HepG2 (cell line): Measurements from ENCODE around the gene BRK1. TPM values are rescaled to one million over a fixed set of nuclear protein-coding genes. Genes with fewer than 3 reads are reported as not detected.

Source experiments
- GABPB1 ChIP-seq: IDR thresholded peaks from 2 replicates; pipeline ENCODE4 v1.6.1; 2016; ENCODE audit warnings: mild to moderate bottlenecking, missing genetic modification reagents, moderate library complexity, missing compliant biosample characterization
- GATAD2A ChIP-seq: IDR thresholded peaks from 2 replicates; pipeline ENCODE4 v1.6.1; 2016
- HIVEP1 ChIP-seq: sonication (generic); formaldehyde crosslinking; IDR thresholded peaks from 2 replicates; pipeline ENCODE4 v1.4.0; 2020; ENCODE audit warnings: mild to moderate bottlenecking, missing genetic modification reagents
- JDP2 ChIP-seq: sonication (generic); formaldehyde crosslinking; IDR thresholded peaks from 2 replicates; pipeline ENCODE4 v1.8.1; 2022; ENCODE audit warnings: missing genetic modification reagents, borderline replicate concordance
- MEIS2 ChIP-seq: sonication (generic); formaldehyde crosslinking; IDR thresholded peaks from 2 replicates; pipeline ENCODE4 v1.9.0; 2021; ENCODE audit warnings: mild to moderate bottlenecking, missing genetic modification reagents
- MIER3 ChIP-seq: IDR thresholded peaks from 2 replicates; pipeline ENCODE4 v1.6.1; 2016; ENCODE audit warnings: missing compliant biosample characterization, borderline replicate concordance
- PPARG ChIP-seq: conservative IDR thresholded peaks from 2 replicates; pipeline ENCODE4 v1.6.1; 2016; ENCODE audit warnings: missing biosample characterization, missing genetic modification reagents
- RBM39 ChIP-seq: fragments of 200-400 bp; formaldehyde crosslinking; IDR thresholded peaks from one replicate; pipeline ENCODE4 v1.6.1; 2018; ENCODE audit warnings: antibody characterized with exemption, mild to moderate bottlenecking, low read depth, low read length; ENCODE audit not compliant: poor library complexity, severe bottlenecking
- SIN3A ChIP-seq: IDR thresholded peaks from 2 replicates; pipeline ENCODE4 v1.6.1; 2011; ENCODE audit warnings: low read depth, mild to moderate bottlenecking, control low read depth, low read length, borderline replicate concordance
- TBP ChIP-seq: sonication (generic); formaldehyde crosslinking; IDR thresholded peaks from 2 replicates; pipeline ENCODE4 v1.5.0; 2020; ENCODE audit warnings: missing genetic modification reagents
- ZFP41 ChIP-seq: sonication (generic); formaldehyde crosslinking; IDR thresholded peaks from 2 replicates; pipeline ENCODE4 v1.4.0; 2020; ENCODE audit warnings: mild to moderate bottlenecking, missing genetic modification reagents, borderline replicate concordance
- ZMAT3 ChIP-seq: sonication (generic); formaldehyde crosslinking; conservative IDR thresholded peaks from 2 replicates; pipeline ENCODE4 v1.7.0; 2021; ENCODE audit warnings: missing genetic modification reagents
- ZNF10 ChIP-seq: sonication (generic); formaldehyde crosslinking; IDR thresholded peaks from 2 replicates; pipeline ENCODE4 v1.4.0; 2020; ENCODE audit warnings: mild to moderate bottlenecking, low read depth, missing genetic modification reagents, borderline replicate concordance
- ZNF550 ChIP-seq: sonication (generic); formaldehyde crosslinking; IDR thresholded peaks from 2 replicates; pipeline ENCODE4 v1.4.0; 2020; ENCODE audit warnings: mild to moderate bottlenecking, missing genetic modification reagents, borderline replicate concordance
- ZNF607 ChIP-seq: sonication (generic); formaldehyde crosslinking; IDR thresholded peaks from 2 replicates; pipeline ENCODE4 v1.5.1; 2020; ENCODE audit warnings: missing genetic modification reagents, mild to moderate bottlenecking, borderline replicate concordance
- ZNF672 ChIP-seq: sonication (generic); formaldehyde crosslinking; IDR thresholded peaks from 2 replicates; pipeline ENCODE4 v1.8.1; 2022; ENCODE audit warnings: missing genetic modification reagents
- ZNF768 ChIP-seq: sonication (generic); formaldehyde crosslinking; IDR thresholded peaks from 2 replicates; pipeline ENCODE4 v1.4.0; 2020; ENCODE audit warnings: missing genetic modification reagents
- ZNF772 ChIP-seq: sonication (generic); formaldehyde crosslinking; IDR thresholded peaks from 2 replicates; pipeline ENCODE4 v1.5.0; 2020; ENCODE audit warnings: mild to moderate bottlenecking, missing genetic modification reagents
- polyA plus RNA-seq, 8 experiments: library from polyadenylated mRNA; depleted of rRNA in 3 of 8; stranded (reverse) in 7 of 8; unstranded in 1 of 8; fragments of >200 nt; fragmentation: Illumina TruSeq in 4 of 8; extraction: Trizol in 4 of 8; gene quantifications; 2 replicates each; pipeline versions ENCODE4 v1.2.1 to v1.2.3, GENCODE V29; 2011 to 2016; ENCODE audit warnings: low read depth in 4 of 8, missing spikeins in 1 of 8, mixed read lengths in 1 of 8; ENCODE audit not compliant: insufficient read depth in 1 of 8
- total RNA-seq, 5 experiments: library from RNA; depleted of rRNA; stranded (reverse); fragments of >200 nt; fragmentation: Illumina TruSeq; extraction: Trizol; gene quantifications; 2 replicates each; pipeline ENCODE4 v1.2.3, GENCODE V29; 2016; ENCODE audit warnings: low read depth in 1 of 5
- TF ChIP-seq, protein P1 (sequence below): sonication (generic); formaldehyde crosslinking; IDR thresholded peaks from 2 replicates; pipeline ENCODE4; 2020; ENCODE audit warnings: missing genetic modification reagents, mild to moderate bottlenecking, borderline replicate concordance
- TF ChIP-seq, protein P2 (sequence below): sonication (generic); formaldehyde crosslinking; IDR thresholded peaks from 2 replicates; pipeline ENCODE4 v1.8.1; 2022; ENCODE audit warnings: low read depth, mild to moderate bottlenecking, missing genetic modification reagents
- TF ChIP-seq, protein P3 (sequence below): sonication (generic); formaldehyde crosslinking; IDR thresholded peaks from 2 replicates; pipeline ENCODE4 v1.4.0; 2020; ENCODE audit warnings: missing genetic modification reagents
- TF ChIP-seq, protein P4 (sequence below): sonication (generic); formaldehyde crosslinking; IDR thresholded peaks from 2 replicates; pipeline ENCODE4 v1.5.0; 2020; ENCODE audit warnings: missing genetic modification reagents

BRK1 gene
- total and polyA plus RNA-seq, 2 of the 13 experiments (the other 11 are each of a cell fraction or from before 2014, with no cell fraction given) = 118 to 155 TPM

DNA sequence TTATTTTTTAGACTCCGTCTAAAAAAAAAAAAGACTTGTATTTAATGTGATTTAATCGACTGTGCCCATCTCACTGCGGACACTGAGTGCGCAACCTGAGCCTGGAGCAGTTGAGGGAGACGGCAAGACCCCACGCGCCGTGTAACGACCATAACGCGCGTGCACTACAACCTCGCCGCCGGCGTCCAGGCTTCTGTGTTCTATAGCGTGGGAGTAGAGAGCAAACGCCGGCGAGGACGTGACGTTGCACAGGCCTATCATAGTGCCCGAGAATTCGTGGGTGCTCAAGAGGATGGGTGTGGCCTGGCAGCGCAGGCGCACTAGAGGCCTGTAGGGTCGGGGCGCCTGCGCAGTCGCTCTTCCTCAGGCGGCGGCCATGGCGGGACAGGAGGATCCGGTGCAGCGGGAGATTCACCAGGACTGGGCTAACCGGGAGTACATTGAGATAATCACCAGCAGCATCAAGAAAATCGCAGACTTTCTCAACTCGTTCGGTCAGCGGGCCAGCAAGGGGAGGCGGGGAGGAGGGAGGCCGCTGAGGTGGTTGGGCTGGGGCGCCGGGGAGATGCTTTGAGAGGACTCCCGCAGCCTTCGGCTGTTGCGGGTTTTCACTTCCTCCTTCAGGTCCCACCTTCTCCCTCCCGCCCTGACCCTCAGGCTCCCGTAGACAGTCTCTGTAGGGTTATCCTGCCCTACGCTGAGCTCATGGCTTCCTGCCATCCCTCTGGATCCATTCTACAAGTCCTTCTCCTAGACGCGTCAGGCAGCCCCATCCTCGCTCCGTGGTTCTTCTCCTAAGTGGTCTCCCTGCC lies at the start of gene BRK1 (continued):
- TF ChIP-seq, protein P1, sequence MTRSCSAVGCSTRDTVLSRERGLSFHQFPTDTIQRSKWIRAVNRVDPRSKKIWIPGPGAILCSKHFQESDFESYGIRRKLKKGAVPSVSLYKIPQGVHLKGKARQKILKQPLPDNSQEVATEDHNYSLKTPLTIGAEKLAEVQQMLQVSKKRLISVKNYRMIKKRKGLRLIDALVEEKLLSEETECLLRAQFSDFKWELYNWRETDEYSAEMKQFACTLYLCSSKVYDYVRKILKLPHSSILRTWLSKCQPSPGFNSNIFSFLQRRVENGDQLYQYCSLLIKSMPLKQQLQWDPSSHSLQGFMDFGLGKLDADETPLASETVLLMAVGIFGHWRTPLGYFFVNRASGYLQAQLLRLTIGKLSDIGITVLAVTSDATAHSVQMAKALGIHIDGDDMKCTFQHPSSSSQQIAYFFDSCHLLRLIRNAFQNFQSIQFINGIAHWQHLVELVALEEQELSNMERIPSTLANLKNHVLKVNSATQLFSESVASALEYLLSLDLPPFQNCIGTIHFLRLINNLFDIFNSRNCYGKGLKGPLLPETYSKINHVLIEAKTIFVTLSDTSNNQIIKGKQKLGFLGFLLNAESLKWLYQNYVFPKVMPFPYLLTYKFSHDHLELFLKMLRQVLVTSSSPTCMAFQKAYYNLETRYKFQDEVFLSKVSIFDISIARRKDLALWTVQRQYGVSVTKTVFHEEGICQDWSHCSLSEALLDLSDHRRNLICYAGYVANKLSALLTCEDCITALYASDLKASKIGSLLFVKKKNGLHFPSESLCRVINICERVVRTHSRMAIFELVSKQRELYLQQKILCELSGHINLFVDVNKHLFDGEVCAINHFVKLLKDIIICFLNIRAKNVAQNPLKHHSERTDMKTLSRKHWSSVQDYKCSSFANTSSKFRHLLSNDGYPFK (CRISPR knock-in tag) = peak; percentile 88; the same call in 1 of the 2 replicates
- TF ChIP-seq ZNF550 (CRISPR knock-in tag) (no peak), ZMAT3 (CRISPR knock-in tag) (peak; percentile 36; the same call in 1 of the 2 replicates), TBP (CRISPR knock-in tag) (no peak), GABPB1 (peak; percentile 83), MIER3 (CRISPR knock-in tag) (no peak; the same call in 1 of the 2 replicates), ZNF772 (CRISPR knock-in tag) (0 out of 2 replicates have a peak, but pooled peaks have one; percentile 29), JDP2 (CRISPR knock-in tag) (no peak), PPARG (CRISPR knock-in tag) (0 out of 2 replicates have a peak, but pooled peaks have one; percentile 39), ZNF607 (CRISPR knock-in tag) (peak; percentile 77; the same call in 1 of the 2 replicates), ZNF768 (CRISPR knock-in tag) (peak; percentile 44; the same call in 1 of the 2 replicates), MEIS2 (CRISPR knock-in tag) (peak; percentile 66; the same call in 1 of the 2 replicates), ZNF10 (CRISPR knock-in tag) (no peak), GATAD2A (CRISPR knock-in tag) (peak; percentile 70), SIN3A (peak; percentile 81), ZFP41 (no peak), ZNF672 (CRISPR knock-in tag) (no peak), RBM39 (peak; percentile 83), HIVEP1 (no peak)
- TF ChIP-seq, protein P2, sequence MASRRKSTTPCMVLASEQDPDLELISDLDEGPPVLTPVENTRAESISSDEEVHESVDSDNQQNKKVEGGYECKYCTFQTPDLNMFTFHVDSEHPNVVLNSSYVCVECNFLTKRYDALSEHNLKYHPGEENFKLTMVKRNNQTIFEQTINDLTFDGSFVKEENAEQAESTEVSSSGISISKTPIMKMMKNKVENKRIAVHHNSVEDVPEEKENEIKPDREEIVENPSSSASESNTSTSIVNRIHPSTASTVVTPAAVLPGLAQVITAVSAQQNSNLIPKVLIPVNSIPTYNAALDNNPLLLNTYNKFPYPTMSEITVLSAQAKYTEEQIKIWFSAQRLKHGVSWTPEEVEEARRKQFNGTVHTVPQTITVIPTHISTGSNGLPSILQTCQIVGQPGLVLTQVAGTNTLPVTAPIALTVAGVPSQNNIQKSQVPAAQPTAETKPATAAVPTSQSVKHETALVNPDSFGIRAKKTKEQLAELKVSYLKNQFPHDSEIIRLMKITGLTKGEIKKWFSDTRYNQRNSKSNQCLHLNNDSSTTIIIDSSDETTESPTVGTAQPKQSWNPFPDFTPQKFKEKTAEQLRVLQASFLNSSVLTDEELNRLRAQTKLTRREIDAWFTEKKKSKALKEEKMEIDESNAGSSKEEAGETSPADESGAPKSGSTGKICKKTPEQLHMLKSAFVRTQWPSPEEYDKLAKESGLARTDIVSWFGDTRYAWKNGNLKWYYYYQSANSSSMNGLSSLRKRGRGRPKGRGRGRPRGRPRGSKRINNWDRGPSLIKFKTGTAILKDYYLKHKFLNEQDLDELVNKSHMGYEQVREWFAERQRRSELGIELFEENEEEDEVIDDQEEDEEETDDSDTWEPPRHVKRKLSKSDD = no peak; the same call in 1 of the 2 replicates
- TF ChIP-seq, protein P3, sequence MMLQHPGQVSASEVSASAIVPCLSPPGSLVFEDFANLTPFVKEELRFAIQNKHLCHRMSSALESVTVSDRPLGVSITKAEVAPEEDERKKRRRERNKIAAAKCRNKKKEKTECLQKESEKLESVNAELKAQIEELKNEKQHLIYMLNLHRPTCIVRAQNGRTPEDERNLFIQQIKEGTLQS = no peak
- TF ChIP-seq, protein P4, sequence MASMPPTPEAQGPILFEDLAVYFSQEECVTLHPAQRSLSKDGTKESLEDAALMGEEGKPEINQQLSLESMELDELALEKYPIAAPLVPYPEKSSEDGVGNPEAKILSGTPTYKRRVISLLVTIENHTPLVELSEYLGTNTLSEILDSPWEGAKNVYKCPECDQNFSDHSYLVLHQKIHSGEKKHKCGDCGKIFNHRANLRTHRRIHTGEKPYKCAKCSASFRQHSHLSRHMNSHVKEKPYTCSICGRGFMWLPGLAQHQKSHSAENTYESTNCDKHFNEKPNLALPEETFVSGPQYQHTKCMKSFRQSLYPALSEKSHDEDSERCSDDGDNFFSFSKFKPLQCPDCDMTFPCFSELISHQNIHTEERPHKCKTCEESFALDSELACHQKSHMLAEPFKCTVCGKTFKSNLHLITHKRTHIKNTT (CRISPR knock-in tag) = no peak
